Measurements from ENCODE around the gene DVL2. TPM values are rescaled to one million over a fixed set of nuclear protein-coding genes. Genes with fewer than 3 reads are reported as not detected.

The DVL2 gene
- total and polyA plus RNA-seq, 2 of the 13 experiments (the other 11 are each of a cell fraction or from before 2014, with no cell fraction given): 5.7 to 38.2 TPM

DNA sequence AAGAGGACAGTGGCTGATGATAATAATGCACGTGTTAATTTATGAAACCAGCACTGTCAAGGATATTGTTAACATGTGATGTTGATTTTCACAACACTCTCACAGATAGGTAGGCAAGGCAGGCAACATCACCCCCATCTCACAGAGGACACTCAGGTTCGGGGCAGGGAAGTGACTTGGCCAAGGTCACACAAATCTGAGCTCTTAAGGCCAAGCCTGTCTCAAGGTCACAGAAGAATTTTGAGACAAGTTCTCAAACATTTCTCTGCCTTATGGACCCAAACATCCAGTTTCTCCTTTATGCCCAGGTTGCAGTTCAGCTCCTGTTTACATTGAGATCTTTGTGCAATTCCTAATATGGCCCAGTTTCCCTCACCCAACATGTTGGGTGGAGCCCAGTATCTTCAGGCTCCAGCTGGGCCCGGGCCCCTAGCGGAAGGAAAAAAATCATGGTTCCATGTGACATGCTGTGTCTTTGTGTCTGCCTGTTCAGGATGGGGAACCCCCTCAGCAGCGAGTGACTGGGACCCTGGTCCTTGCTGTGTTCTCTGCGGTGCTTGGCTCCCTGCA lies 48.5 kb upstream of the DVL2 start (continued):
- no peak for TF ChIP-seq SOX5 (CRISPR knock-in tag; IDR thresholded peaks at IDR 0.05; ENCODE audit: borderline replicate concordance)
- TF ChIP-seq, protein P1, sequence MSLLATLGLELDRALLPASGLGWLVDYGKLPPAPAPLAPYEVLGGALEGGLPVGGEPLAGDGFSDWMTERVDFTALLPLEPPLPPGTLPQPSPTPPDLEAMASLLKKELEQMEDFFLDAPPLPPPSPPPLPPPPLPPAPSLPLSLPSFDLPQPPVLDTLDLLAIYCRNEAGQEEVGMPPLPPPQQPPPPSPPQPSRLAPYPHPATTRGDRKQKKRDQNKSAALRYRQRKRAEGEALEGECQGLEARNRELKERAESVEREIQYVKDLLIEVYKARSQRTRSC (CRISPR knock-in tag; IDR thresholded peaks at IDR 0.05; ENCODE audit: low read depth): no peak
- TF ChIP-seq, protein P2, sequence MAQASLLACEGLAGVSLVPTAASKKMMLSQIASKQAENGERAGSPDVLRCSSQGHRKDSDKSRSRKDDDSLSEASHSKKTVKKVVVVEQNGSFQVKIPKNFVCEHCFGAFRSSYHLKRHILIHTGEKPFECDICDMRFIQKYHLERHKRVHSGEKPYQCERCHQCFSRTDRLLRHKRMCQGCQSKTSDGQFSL (CRISPR knock-in tag; IDR thresholded peaks at IDR 0.05): 0 out of 2 replicates have a peak, but pooled peaks have one; percentile 9
- no peak for TF ChIP-seq SIN3A (IDR thresholded peaks at IDR 0.05; ENCODE audit: borderline replicate concordance, low read depth, low read length)
- no peak for TF ChIP-seq HCFC1 (IDR thresholded peaks at IDR 0.05; ENCODE audit: low read depth, low read length)
- no peak for TF ChIP-seq HNRNPL (IDR thresholded peaks at IDR 0.05; ENCODE audit: low read depth, low read length)
- no peak for TF ChIP-seq GATAD1 (CRISPR knock-in tag; IDR thresholded peaks at IDR 0.05)
- no peak for TF ChIP-seq ZNF124 (CRISPR knock-in tag; IDR thresholded peaks at IDR 0.05)
- TF ChIP-seq ZNF619 (CRISPR knock-in tag; IDR thresholded peaks at IDR 0.05): no peak
- TF ChIP-seq, protein P3, sequence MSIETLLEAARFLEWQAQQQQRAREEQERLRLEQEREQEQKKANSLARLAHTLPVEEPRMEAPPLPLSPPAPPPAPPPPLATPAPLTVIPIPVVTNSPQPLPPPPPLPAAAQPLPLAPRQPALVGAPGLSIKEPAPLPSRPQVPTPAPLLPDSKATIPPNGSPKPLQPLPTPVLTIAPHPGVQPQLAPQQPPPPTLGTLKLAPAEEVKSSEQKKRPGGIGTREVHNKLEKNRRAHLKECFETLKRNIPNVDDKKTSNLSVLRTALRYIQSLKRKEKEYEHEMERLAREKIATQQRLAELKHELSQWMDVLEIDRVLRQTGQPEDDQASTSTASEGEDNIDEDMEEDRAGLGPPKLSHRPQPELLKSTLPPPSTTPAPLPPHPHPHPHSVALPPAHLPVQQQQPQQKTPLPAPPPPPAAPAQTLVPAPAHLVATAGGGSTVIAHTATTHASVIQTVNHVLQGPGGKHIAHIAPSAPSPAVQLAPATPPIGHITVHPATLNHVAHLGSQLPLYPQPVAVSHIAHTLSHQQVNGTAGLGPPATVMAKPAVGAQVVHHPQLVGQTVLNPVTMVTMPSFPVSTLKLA (IDR thresholded peaks at IDR 0.05): peak; percentile 39
- no peak for TF ChIP-seq ATM (IDR thresholded peaks at IDR 0.05; ENCODE audit: borderline replicate concordance)
- no peak for TF ChIP-seq FOXJ3 (CRISPR knock-in tag; IDR thresholded peaks at IDR 0.05; ENCODE audit: borderline replicate concordance)
- TF ChIP-seq KLF9 (CRISPR knock-in tag; IDR thresholded peaks at IDR 0.05; ENCODE audit: low read depth): no peak
- no peak for TF ChIP-seq XBP1 (CRISPR knock-in tag; IDR thresholded peaks at IDR 0.05)
- TF ChIP-seq GFI1 (CRISPR knock-in tag; IDR thresholded peaks at IDR 0.05; ENCODE audit: borderline replicate concordance): 0 out of 2 replicates have a peak, but pooled peaks have one; percentile 2
- TF ChIP-seq TEAD3 (CRISPR knock-in tag; optimal IDR thresholded peaks at IDR 0.05; ENCODE audit: borderline replicate concordance): no peak
- no peak for TF ChIP-seq NFKBIZ (CRISPR knock-in tag; IDR thresholded peaks at IDR 0.05)
- TF ChIP-seq ZBTB37 (CRISPR knock-in tag; IDR thresholded peaks at IDR 0.05): no peak
- no peak for TF ChIP-seq NR2F1 (CRISPR knock-in tag; IDR thresholded peaks at IDR 0.05)
- TF ChIP-seq TCF7L2 (IDR thresholded peaks at IDR 0.05; ENCODE audit: low read depth, low read length): no peak
- TF ChIP-seq AHR (CRISPR knock-in tag; IDR thresholded peaks at IDR 0.05): no peak
- 0 out of 2 replicates have a peak, but pooled peaks have one; percentile 3 for TF ChIP-seq ZBTB7B (CRISPR knock-in tag; IDR thresholded peaks at IDR 0.05)
- no peak for TF ChIP-seq ZKSCAN8 (CRISPR knock-in tag; IDR thresholded peaks at IDR 0.05; ENCODE audit: borderline replicate concordance)
- no peak for TF ChIP-seq RXRA (CRISPR knock-in tag; IDR thresholded peaks at IDR 0.05)
- TF ChIP-seq RFXAP (CRISPR knock-in tag; IDR thresholded peaks at IDR 0.05; ENCODE audit: borderline replicate concordance): no peak
- TF ChIP-seq KMT2A (CRISPR knock-in tag; IDR thresholded peaks at IDR 0.05): no peak
- no peak for TF ChIP-seq ZNF235 (CRISPR knock-in tag; IDR thresholded peaks at IDR 0.05; ENCODE audit: borderline replicate concordance)
- TF ChIP-seq TEF (CRISPR knock-in tag; IDR thresholded peaks at IDR 0.05): no peak
- no peak for TF ChIP-seq ARNTL (CRISPR knock-in tag; IDR thresholded peaks at IDR 0.05)
- no peak for TF ChIP-seq RBFOX2 (IDR thresholded peaks at IDR 0.05; ENCODE audit: low read depth, low read length)

Measured in HepG2 (cell line).